Pons (tissue), 1 donor: ENCODE data around the gene GPS2.
"Not testable (repeated sequence)": the region's sequence is repeated elsewhere in the genome, so short reads cannot be mapped to it uniquely, and the experiment has no call there.

Experiments
- DNase-seq: peaks from one replicate; pipeline ENCODE4 v3.0.0-alpha.2; 2016; ENCODE audit warnings: low spot score

GPS2 gene

DNA sequence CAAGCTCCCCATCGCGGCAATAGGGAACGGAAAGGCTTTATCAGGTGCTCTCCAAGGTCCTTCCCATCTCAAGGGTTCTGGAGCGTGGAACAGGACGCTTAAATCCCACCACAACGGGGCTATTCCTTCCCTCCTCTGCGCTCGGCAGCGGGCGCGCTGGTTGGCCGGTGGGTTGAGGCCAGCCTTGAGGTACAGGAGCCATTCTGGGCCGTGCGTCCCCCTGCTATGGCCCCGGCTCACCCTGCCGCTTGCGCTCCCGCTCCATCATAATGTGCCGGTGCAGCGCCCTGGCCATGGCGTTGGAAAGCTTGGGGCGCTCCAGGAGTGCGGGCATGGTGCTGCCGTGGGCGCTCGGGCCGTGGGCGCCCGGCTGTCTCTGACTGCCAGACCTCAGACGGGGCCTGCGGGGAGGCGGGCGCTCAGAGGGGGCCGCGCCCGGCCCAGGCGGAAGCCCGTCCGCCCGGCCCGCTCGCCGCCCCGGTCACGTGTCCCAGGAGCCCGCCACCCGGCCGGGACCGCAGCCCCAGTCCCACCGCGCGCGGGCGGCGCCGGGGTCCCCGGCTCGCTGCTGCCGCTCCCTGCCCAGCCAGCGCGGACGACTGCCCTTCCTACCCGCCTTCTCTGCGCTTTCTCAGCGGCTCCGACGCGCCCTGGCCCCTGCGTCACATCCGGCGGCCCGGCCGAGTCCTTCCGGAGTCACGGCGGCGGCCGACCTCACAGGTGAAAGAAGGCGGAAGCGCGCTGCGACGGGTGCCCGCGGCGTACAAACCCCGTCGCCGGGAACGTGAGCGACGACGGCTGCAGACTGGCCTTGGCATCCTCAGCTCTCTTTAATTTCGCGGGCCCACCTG is at the start of gene GPS2:
Gene GPS2, minus strand, starts transcription at position 642 of the 851 bp plus-strand sequence. Its CDS starts 308 bp downstream, at position 334.
- peak; percentile 70 for DNase-seq

DNA sequence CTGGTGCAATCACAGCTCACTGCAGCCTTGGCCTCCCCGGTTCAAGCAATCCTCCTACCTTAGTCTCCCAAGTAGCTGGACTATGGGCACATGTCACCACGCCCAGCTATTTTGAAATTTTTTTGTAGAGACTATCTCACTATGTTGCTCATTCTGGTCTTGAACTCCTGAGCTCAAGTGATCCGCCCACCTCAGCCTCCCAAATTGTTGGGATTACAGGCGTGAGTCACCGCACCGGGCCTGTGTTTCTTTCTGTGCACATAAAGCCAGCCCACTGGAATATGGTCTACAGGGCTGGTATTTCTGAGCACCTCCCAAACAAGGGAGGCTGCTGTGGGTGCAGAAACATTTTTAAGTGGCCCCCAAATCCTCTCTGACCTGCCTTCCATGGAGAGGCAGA is 48.2 kb upstream of the GPS2 start:
- DNase-seq: no peak

GRCh38 chr17:7361906-7362305 is 46.7 kb upstream of the GPS2 start:
- DNase-seq: no peak

- DNase-seq: no peak
These were observed 42.2 kb upstream of the GPS2 start for GRCh38 chr17:7357381-7357780.

DNA sequence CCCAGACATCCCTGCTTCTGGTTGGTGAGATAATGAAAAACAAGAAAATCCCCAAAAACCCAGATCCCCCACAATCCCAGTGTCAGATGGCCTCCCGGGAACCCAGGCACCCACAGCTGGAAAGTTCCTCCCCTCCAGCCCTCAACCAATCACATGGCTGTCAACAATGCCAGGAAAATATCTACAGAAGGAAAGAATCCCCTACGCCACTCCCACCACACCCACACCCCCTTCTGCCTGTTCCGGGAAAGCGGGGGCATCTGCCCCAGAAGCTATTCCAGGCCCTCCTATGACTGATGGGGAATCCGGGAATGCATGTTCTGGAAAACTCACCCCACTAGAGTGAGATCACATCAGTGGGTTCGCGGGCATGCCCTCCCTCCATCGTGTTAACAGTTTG is 41.6 kb upstream of the GPS2 start:
- DNase-seq: no peak

- DNase-seq: peak; percentile 72
These were observed 41.0 kb upstream of the GPS2 start for GRCh38 chr17:7356072-7356549.

GRCh38 chr17:7355573-7355972 is 40.4 kb upstream of the GPS2 start:
- DNase-seq: no peak

DNA sequence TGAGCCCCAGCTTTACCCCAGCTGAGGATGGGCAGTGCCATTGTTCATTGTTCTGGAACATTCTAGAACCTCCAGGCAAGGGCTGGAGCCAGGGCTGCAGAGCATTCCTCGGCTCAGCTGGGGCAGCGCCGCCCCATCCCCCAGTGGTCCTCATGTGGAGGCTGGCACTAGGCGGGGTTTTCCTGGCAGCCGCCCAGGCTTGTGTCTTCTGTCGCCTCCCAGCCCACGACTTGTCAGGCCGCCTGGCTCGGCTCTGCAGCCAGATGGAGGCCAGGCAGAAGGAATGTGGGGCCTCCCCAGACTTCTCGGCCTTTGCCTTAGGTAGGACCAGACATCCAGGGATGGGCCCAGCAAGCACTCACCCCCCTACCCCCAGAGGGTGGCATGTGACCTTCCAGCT is 39.9 kb upstream of the GPS2 start, which contains the start of gene TMEM95:
Gene TMEM95, plus strand, starts transcription at position 104 of the 400 bp plus-strand sequence. Its CDS starts 49 bp downstream, at position 153.
- DNase-seq: peak; percentile 78

- DNase-seq: no peak
These were observed 39.2 kb upstream of the GPS2 start for GRCh38 chr17:7354262-7354843.

- no peak for DNase-seq
These were observed 37.9 kb upstream of the GPS2 start for GRCh38 chr17:7352910-7353635.

DNA sequence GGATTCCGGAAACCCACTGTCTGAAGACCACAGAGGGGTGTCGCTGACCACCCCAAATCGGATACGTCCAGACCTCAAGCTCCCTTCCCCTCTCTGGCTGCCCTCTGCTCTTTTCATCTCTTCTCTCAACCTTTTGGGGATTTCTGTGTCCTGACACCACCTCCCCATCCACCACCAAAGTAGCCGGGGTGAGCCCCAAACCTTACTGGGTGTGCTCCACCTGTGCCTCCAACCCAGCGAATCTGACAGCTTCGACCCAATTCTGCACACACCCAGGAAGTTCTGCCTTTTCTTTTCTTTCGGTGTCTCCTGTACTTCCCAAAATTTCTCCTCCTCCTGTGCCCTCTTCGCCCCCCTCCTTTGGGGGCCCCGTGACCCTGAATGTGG is 37.3 kb upstream of the GPS2 start:
- DNase-seq: peak; percentile 36

GRCh38 chr17:7351665-7352502 is 36.7 kb upstream of the GPS2 start, which contains the start of gene KCTD11:
TSS of gene KCTD11 (plus strand) at chr17:7352162.
- peak; percentile 85 for DNase-seq

GRCh38 chr17:7348478-7349242 is 33.5 kb upstream of the GPS2 start:
- DNase-seq: no peak

DNA sequence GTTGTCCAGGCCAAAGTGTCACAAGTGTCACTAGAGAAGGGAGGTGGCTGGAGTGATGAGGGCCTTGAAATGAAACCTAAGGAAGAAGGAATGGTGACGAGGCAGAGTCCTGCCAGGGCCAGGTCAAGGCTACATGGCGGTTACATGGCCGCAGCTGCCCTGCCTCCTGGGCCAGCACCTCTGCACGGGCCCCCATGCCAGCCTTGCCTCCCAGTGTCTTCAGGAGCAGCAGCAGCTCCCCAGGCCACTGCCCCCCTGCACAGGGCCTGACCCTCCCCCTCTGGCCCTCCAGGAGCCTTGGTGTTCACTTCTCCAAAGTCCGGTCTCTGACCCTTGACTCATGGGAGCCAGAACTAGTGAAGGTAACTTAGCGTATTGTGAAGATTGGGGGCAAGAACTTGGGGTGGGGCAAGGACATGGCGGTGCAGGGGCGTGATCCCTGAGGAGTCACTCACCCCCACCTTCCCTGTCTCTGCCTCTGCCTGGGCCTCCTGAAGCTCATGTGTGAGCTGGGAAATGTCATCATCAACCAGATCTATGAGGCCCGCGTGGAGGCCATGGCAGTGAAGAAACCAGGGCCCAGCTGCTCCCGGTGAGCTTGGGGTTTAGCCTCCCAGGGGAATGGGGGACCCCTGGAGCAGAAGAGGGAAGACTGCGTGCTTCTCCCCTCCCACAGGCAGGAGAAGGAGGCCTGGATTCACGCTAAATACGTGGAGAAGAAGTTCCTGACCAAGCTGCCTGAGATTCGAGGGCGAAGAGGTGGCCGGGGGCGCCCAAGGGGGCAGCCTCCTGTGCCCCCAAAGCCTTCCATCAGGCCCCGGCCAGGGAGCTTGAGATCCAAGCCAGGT is 32.7 kb upstream of the GPS2 start:
- DNase-seq: no peak

DNA sequence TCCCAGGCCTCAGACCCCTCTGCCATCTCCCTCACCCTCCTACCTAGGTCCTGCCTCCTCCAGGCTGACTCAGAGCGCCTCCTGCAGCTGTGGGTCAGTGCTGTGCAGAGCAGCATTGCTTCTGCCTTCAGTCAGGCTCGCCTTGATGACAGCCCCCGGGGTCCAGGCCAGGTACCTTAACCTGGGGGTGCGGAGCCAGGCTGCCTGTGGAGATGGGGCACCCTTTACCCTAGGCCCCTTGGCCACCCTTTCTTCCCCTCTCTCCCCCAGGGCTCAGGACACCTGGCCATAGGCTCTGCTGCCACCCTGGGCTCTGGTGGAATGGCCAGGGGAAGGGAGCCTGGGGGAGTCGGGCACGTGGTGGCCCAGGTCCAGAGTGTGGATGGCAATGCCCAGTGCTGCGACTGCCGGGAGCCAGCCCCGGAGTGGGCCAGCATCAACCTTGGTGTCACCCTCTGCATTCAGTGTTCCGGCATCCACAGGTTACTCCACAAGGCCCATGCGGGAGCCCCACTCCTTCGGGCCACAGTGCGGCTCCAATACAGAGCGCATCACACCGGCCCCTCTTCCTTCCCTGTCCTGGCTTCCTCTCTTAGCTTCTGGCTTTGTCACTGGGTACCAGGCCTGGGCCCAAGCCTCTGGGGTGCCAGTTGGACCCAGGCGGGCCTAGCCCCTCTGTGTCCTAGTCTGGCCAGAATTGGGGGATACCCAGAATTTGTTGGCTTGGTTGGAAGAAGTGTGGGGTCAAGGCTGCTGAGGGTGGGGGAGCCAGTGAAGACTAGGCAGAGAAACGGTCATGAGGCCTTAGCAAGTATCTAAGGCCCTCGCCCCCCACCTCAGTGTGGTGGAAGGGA is 31.8 kb upstream of the GPS2 start:
- no peak for DNase-seq

GRCh38 chr17:7343250-7343649 is 28.1 kb upstream of the GPS2 start:
- no peak for DNase-seq

GRCh38 chr17:7341842-7342241 is 26.7 kb upstream of the GPS2 start:
- DNase-seq: no peak

GRCh38 chr17:7340179-7340578 is 25.0 kb upstream of the GPS2 start:
- DNase-seq: no peak

GRCh38 chr17:7337600-7337999 is 22.4 kb upstream of the GPS2 start:
- not testable (repeated sequence) for DNase-seq
